Frontal cortex (tissue), 4 donors: ENCODE results near the gene MAFF. TPM values are rescaled to one million over a fixed set of nuclear protein-coding genes. Genes with fewer than 3 reads are reported as not detected.
A peak's percentile ranks its signal among the peaks of the same experiment; 100 is the strongest.

Experiments used
- DNase-seq, 2 donors: peaks; one replicate each; pipeline ENCODE4 v3.0.0; 2012; ENCODE audit warnings: low spot score in 2 of 2
- FAIRE-seq: peaks from 2 replicates; lab custom pipeline; 2012; peaks lifted over from hg19 to GRCh38; lab: Jason Lieb, UNC
- total RNA-seq: library from RNA; depleted of rRNA; stranded (reverse); fragments of >200 nt; gene quantifications from one replicate; pipeline ENCODE4 v1.2.3, GENCODE V29; 2014
- donor health status: control.
- donor health status: control.
- donor health status: control.

Gene MAFF
- total RNA-seq, 1 donor from 2014 or later = 1.6 TPM

DNA sequence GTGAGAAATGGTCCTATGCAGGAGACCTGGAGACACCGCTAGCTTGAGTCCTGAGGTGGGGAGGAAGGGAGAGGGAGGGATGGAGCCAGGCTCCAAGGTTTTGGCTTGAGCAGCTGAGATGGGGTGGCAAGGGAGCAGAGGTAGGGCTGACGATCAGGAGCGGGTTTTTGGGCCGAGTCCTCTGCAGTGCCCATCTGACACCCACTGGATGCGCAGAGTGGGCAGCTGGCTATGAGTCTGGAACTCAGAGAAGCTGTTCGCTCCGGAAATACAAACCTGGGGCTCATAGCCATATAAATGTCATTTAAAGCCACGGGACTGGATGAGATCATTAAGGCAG is 453 bp upstream of the MAFF start:
- FAIRE-seq = no peak
- DNase-seq = peak in 1 of 2 donors; percentile 13

DNA sequence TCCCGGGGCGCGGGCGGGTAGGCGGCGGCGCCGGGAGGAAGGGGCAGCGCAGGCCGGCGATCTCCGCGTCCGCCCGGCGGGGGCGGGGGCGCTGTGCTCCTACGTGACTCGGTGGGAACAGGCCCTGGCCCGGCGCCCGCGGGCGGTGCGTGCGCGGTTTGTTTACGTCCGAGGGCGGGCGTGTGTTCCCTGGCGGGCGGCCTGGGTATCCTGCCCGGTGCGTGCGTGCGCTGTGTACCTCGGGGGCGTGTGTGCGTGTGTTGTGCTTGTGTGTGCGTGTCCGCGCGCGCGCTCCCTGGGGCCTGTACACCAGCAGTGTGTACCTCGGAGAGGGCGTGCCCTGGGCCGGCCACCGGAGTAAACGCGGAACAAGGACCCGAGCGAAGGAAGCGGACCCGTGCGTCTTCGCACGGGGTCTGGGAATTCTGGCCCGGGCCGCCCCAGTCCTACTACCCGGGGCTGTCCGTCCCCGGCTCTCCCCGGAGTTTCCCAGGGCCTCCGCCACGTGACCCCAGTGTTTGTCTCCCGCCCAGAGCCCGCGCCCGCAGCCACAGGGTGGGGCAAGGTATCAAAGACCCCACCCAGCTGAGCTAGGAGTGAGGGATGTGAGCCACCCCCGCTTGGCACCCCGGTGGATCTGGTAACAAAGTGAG is 769 bp downstream of the MAFF start:
- DNase-seq (peak; percentile 69 to 78), FAIRE-seq (no peak)

DNA sequence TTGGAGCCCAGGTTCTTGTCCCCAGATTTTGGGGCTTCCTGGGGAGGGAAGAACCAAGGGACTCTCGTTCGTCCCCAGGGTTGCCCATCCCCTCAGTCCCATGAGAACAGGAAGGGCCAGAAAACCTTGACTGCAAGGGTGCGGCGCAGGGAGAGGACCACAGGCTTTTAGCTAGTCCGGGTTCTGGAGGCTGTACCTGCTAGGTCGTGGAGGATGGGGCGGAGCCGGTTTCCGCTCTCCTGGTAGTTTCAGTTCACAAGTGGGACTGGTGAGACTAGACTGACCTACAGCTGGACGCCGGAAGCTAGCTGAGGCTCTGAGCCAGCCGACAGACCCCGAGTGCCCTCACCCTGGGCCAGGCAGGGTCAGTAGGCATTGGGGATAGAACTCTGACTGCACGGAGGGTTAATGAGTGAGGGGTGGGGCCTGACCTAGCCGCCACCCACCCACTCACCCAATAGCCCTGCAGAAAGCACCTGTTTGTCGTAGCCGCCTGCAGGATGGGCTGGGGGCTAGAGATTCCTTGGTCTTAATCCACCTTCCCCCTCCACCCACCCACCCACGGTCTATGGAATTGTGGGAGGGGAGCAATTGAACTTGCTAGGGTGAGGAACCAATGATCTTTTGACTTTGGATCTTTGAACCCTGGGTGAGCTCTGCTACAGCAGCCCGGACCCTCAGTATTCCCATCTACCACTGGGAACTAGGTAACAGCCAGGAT is 1.5 kb downstream of the MAFF start:
- FAIRE-seq = no peak
- DNase-seq = peak in 1 of 2 donors; percentile 17

DNA sequence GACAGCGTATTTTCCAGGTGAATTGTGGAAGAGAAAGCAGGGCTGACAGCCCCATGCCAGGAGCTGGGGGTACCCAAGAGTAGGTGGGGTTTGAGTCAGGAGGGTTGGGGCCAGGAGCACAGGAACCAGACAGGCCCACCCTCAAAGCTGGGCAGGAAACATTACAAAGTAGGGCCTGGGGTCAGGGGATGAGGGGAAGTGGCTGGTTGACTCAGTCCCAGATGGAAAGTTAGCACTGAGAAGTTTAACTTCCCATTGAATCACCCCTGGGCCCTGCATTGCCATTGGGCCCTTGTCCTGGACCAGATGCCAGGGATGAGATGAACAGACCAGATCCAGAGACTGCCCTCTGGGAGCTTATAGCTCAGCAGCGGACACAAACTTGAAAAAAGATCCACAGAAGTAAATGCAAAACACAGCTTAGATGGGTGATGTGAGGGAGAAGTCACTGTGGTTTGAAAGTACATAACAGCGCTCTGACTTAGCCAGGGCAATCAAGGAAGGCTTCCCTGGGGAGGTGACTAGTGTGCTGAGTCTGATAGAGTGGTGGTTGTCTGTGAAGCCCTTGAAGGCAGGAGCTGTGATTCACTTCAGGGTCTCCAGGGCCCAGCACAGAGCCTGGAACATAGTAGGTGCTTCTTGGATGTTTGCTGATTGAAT is 2.2 kb downstream of the MAFF start:
- peak in 1 of 2 donors; percentile 17 for DNase-seq
- no peak for FAIRE-seq

DNA sequence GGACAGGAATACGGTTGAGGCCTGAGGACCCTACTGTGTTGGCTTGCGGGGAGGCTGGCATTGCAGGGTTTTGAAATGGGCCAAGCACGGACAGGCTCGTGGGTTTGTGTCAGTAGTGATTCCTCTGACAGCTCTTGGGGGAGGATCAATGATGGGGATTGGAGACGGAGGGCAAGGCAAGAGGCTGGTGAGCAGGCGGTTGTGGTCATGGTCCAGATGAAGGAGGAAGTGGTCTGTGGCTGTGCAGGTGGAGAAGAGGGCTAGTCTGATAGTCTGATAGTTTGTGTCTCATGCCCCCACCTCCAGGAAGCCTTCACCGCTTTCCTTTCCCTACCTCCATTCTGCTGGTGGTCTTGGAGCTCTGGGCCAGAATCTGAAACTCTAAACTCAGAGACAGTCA is 3.0 kb downstream of the MAFF start:
- DNase-seq = peak in 1 of 2 donors; percentile 10
- no peak for FAIRE-seq

DNA sequence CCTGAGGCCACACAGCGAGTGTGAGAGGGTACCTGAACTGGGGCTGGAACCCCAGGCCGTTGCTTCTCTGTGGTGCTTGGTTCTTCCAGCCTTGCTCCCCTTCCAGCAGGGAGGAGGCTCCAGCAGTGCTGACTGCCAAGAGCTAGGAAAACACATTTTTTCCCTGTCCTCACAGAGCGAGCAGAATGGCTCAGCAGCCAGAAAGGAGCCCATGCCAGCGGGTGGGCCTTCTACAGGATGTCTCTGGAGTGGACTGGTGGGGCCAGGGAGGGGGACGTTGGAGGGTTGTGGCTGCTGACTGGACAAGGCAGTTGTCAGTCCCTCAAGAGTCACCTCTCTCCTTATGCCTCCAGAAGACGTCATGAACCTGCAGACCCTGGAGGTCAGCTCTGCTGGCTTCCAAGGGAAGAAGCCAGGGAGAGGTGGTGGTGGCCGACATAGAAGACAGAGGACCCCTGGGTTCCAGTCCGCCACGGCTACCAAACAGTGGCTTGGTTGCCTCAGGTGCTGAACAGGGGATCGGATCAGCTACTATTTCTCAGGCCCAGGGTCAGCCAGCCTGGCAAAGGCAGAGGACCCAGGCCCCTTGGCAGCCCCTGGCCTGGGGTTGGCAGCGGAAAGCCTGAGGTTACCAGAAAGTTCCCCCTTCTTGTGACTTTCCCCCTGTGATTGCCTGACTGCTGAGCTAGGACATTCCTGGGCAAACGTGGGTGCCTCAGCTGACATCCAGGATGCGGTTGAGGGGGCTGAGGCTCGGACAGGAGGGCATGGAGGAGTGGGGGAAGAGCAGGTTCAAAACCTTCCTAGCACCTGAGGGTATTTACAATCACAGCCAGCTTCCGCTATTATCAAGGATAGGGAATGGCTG is 3.7 kb downstream of the MAFF start:
- FAIRE-seq = no peak

DNA sequence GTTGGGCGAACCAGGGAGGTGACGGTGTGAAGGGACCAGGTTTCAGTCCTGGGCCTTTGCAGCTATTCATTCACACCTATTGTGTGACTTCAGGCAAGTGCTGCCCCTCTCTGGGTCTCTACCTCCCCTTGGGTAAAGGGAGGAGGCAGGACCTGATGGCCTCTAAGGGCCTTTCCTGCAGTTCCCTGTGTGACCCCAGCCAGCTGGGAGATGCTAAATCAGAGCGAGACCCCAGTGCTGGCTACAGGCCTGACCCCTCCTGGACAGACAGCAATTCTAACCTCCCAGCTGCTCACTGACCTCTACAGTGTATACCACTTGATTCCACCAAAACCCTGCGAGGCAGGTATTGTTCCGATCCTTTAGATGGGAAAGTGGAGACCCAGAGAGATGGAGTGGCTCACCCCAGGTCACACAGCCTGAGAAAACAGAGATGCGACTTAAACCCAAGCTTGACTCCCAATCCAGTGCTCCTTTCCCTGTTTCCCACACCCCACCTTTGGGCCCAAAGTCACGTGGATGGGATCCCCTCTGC is 6.2 kb downstream of the MAFF start:
- peak in 1 of 2 donors; percentile 3 for DNase-seq
- no peak for FAIRE-seq

More for the DNA sequence above, 3.7 kb downstream of the MAFF start:
- DNase-seq = peak in 1 of 2 donors; percentile 56

DNA sequence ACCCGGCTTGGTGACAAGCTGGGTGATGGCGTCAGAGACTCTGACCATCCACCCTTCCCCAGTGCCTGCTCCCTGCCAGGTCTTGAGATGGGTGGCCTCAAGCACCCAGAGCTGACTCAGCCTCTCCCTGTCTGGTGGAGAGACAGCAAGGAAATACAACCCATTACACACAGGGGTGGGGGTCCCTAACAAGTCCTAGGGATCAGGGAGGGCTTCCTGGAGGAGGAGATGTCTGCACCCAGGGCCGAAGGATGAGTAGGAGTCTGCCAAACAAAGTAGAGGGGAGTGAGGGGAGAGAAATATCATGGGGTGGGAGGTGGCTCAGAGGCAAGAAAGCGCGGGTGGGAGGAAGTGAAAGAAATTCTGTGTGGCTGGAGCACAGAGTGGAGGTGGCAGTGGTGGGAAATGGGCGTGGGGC is 6.8 kb downstream of the MAFF start:
- FAIRE-seq = no peak
- DNase-seq = no peak

DNA sequence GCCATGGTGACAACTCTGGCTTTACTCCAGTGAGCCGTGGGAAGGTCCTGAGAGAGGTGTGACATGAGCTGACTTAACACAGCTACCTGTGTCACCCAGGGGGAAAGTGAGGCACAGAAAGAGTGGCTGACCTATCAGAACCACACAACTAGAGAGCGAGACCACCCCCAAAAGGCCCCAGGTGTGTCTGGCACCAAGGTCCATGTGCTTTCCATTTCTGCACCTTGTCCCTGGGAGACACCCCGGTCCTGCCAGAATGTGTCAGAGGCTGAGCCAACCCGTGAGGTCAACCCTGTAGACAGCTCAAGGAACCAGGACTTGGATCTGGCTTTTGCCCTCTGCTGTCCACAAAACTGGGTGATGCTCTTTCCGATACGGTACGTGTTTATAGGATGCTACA is 9.8 kb downstream of the MAFF start:
- FAIRE-seq = no peak
- DNase-seq = no peak

DNA sequence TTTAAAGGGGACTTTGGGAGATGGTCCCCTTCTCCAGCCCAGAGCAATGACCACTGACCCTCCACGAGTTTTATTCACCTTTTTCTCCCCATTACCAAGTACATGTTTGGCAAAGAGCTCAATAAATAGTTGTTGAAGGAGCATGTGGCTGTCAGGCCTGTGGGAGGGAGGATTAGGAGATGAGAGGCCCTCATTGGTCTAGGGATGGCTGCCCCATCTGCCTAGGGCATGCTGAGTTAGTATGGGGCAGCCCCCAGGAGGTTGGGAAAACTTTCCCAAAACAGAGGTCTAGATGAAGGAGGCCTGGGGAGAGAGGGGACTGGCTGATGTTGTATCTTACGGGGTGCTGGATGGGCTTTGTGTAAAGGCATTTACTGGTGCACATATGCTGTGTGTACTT is 10.6 kb downstream of the MAFF start:
- FAIRE-seq (no peak), DNase-seq (no peak)

DNA sequence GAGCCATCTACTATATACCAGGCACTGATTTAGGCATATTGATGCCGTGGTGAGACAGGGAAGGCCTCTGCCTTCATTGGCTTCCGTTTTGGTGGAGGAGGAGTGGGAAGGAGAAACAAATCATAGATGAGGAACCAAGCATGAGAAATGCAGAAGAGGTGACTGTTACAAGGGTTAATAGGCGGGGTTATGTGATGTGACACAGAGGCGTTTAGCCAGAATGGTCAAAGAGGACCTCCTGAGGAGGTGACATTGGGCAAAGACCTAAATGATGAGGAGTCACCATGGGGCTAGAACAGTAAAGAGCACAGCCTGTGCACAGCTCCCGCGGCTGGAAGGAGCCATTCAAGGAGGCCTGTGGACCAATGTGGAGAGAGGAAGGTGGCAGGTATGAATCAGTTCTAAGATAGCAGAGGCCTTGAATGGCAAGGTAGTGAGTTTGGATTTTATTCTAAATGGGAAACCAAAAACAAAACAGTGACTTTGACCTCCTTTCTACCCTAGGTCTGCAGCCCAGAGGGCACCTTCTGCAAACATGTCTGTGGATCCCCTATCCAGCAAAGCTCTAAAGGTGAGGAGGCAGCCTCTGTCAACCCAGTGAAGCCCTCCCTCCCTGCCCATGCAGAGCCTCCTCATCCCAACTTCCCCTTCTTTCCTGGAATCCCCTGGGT is 11.7 kb downstream of the MAFF start:
- DNase-seq = no peak
- FAIRE-seq = no peak

DNA sequence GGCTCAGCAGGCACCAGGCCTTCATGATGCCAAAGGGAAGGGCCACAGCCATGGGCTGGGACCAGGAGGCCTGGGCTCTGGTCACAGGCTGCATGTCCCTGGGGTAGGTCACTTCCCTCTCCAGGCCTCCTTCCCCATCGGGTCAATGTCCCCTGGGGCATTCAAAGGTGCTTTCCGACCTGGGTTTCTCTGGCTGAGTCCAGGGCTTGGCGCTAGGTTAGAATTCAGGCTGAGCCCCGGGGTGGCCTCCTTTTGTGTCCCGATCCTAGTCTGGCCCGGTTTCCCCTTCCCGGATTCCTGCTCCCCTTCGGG is 12.2 kb downstream of the MAFF start:
- no peak for FAIRE-seq
- DNase-seq = no peak

DNA sequence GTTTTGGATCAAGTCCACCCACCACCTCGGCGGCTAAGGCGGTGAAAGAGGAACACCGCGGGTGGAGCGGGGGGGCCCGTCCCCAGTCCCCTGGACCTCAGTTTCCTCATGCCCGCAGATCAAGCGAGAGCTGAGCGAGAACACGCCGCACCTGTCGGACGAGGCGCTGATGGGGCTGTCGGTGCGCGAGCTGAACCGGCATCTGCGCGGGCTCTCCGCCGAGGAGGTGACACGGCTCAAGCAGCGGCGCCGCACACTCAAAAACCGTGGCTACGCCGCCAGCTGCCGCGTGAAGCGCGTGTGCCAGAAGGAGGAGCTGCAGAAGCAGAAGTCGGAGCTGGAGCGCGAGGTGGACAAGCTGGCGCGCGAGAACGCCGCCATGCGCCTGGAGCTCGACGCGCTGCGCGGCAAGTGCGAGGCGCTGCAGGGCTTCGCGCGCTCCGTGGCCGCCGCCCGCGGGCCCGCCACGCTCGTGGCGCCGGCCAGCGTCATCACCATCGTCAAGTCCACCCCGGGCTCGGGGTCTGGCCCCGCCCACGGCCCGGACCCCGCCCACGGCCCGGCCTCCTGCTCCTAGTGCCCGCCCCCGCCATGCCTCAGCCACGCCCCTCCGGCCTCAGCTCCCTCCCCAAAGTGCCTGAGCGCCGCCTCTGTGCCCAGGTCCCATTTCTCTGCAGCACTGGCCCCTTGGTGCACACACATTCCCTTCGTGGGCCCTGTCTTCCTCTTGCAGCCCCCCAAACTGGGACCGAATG is 12.7 kb downstream of the MAFF start:
- FAIRE-seq (no peak), DNase-seq (peak; percentile 69 to 82)

DNA sequence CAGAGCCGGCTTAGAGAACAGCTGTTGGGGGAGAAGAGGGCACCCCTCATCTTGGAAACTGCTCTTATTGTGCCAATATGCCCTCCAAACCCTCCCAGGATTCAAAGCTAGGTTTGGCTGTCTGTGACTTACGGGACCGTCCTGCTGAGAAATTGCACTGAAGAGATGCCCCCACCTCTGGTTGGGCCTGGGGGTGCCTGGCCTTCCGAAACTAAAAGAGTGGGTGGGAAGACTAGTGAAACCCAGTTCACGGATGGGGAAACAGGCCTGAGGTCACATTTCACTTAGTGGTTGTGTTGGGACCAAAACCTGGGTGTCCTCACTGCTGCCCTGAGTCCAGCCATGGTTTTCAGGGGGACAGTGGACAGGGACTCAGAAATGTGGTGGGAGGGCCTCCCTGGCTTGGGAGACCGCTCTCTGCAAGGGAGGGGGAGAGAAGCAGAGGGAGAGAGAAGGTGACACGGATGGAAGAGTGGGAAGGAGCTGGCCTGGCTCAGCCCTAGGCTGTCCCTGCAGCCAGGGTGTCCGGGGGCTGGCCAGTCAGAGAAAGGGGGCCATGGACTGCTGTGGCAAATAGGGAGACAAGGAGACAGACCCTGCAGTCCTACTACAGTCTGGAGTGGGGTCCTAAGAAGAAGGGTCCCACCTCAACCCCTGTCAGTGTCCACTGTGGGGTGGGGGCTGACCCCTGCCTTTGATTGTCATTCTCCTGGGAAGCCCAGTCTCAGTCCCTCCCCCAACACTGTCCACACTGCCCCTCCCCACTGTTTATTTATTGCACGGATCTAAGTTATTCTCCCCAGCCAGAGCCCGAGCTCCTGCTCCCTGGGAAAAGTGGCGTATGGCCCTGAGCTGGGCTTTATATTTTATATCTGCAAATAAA is 13.6 kb downstream of the MAFF start:
- FAIRE-seq (no peak), DNase-seq (no peak)

DNA sequence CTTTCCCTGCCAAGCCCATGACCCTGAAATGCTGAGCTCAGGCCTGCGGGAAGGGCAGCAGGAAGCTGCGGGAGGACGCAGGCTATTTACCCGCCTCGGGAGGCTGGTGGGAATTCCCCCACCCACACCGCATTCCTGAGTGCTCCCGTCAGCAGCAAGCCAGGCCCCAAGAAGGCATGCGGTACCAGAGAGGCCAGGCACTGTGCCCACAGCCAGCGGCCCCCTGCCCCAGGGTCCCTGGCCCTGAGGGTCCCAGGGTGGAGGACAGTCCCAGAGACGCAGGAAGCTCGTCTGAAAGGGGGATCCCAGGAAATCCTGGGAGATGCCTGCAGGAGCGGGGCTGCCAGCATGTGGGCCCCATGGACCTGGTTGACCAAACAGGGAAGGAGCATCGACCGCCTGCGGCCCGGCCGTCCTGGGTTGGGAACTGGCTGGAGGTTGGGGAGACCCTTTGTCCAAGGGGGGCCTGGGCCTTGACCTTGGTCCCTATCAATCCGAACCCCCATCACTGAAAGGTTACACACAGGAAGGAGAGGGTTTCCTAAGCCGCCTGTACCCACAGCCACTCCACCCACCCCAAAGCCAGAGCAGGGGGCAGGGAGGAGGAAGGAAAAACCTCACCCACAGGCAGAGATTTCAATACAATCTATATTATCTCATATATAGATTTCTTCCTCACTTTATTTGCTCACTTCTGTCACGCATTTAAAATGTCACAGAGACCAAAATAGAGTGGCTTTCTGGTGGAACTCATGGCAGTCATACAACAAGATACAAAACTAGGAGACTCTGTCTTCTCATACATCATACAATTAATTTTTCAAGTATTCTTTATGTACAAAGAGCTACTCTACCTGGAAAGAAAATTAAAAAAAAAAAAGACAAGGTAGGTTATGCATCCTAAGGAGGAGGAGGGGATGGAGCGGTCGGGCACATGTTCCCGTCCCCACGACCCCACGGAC is 17.1 kb downstream of the MAFF start:
- FAIRE-seq (no peak), DNase-seq (no peak)

DNA sequence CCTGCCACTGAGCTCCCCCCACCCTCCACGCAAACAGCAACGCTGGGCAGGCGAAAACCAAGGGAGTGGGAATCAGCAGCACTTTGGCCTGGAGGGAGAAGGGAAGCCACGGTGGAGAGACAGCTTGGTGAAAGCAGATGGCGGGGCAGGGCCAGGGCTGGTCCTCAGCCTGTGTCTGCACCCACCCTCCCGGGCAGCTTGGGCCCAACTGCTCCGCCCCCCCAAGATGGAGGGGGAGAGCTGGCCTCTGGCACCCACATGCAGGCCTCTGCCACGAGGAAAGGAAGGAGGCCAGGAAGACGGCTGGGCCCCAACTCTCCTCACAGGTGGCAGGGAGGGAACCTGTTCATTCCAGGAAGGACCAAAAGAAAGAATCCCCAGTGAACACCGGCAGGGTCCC is 17.8 kb downstream of the MAFF start:
- DNase-seq = no peak
- no peak for FAIRE-seq

DNA sequence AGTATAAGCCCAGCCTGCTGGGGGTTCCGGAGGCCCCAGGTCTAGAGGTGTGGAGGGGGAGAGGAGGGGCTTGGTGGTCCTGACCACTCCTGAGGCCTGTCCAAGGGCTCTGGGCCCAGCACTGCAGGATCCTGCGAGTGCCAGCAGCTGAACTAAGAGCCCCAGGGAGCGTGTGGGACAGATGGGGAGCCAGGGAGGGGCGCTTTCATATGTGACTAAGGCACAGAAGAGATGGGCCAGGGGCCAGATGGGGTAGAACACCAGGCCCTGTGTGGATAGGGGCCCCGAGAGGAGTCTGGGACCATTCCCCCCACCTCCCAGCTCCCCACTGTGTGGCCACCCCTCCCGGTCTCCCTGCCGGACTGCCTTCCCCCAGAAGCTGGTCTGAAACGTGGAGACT is 18.4 kb downstream of the MAFF start:
- FAIRE-seq = no peak
- DNase-seq = no peak
